K562 (cell line): ENCODE results near the gene FANK1. TPM values are rescaled to one million over a fixed set of nuclear protein-coding genes. Genes with fewer than 3 reads are reported as not detected.

Experiments
- EWSR1 ChIP-seq: fragments of 450-650 bp; IDR thresholded peaks from 2 replicates; pipeline ENCODE4 v1.6.1; 2018; ENCODE audit warnings: borderline replicate concordance, mild to moderate bottlenecking, low read depth, moderate library complexity; ENCODE audit not compliant: partially characterized antibody
- PYGO2 ChIP-seq: fragments of 450-650 bp; IDR thresholded peaks from 2 replicates; pipeline ENCODE4 v1.6.1; 2016; ENCODE audit warnings: mild to moderate bottlenecking, missing genetic modification characterization, moderate library complexity, missing compliant biosample characterization
- REST ChIP-seq, 2 experiments: fragments of 450-650 bp; formaldehyde crosslinking in 1 of 2; IDR thresholded peaks; 2 replicates each; pipeline versions ENCODE4 v1.4.0 to v1.6.1; 2014 to 2020; ENCODE audit warnings: mild to moderate bottlenecking in 2 of 2, borderline replicate concordance in 1 of 2, low read depth in 1 of 2
- polyA plus RNA-seq, 8 experiments: library from polyadenylated mRNA; depleted of rRNA in 4 of 8; stranded (reverse) in 5 of 8; unstranded in 3 of 8; fragments of >200 nt; fragmentation: Nextera tagmentation in 2 of 8; fragmentation: Illumina TruSeq in 1 of 8; extraction: Ambion mirVana in 2 of 8; extraction: Trizol in 1 of 8; gene quantifications; 2 replicates each; pipeline versions ENCODE4 v1.2.1 to v1.2.3, GENCODE V29; 2011 to 2014; ENCODE audit warnings: inconsistent platforms in 1 of 8, missing spikeins in 1 of 8
- total RNA-seq, 7 experiments: library from RNA; depleted of rRNA in 6 of 7; stranded (reverse); fragments of >200 nt in 6 of 7; fragmentation: Illumina TruSeq in 2 of 7; extraction: Trizol in 2 of 7; gene quantifications; 2 replicates each; pipeline versions ENCODE4 v1.2.1 to v1.2.3, GENCODE V29; 2011 to 2021; ENCODE audit warnings: low replicate concordance in 1 of 7

The FANK1 gene
- total and polyA plus RNA-seq, 9 of the 15 experiments (the other 6 are each of a cell fraction or from before 2014, with no cell fraction given), result 0.11 to 2.3 (median 0.51) TPM; not detected in 1

GRCh38 chr10:125868372-125868975, 27.9 kb upstream of the FANK1 start (continued):
- TF ChIP-seq REST (IDR thresholded peaks at IDR 0.05; ENCODE audit: borderline replicate concordance) (peak; percentile 53; the same call in 1 of the 2 replicates), REST (CRISPR knock-in tag; IDR thresholded peaks at IDR 0.05; ENCODE audit: low read depth) (no peak), EWSR1 (no peak), PYGO2 (tag) (no peak)
